Fibroblast of mammary gland (primary cell): ENCODE data around the gene MFSD6.

Source experiments
- DNase-seq: peaks from one replicate; pipeline ENCODE4 v3.0.0-alpha.2; 2010; ENCODE audit warnings: low read depth
- H3K4me3 ChIP-seq: 2 replicates; pipeline ENCODE4 v1.5.1; 2011; ENCODE audit warnings: low read depth, mild to moderate bottlenecking, low read length, moderate library complexity; ENCODE audit not compliant: control insufficient read depth
- CTCF ChIP-seq: conservative IDR thresholded peaks from 2 replicates; pipeline ENCODE4 v1.5.1; 2011; ENCODE audit warnings: low read depth, low read length, inconsistent platforms; ENCODE audit not compliant: control insufficient read depth, insufficient read depth

The MFSD6 gene

GRCh38 chr2:190449925-190450324, 41.8 kb downstream of the MFSD6 start:
- no peak for TF ChIP-seq CTCF
- DNase-seq: no peak
- no peak overlapping the region for H3K4me3 ChIP-seq

DNA sequence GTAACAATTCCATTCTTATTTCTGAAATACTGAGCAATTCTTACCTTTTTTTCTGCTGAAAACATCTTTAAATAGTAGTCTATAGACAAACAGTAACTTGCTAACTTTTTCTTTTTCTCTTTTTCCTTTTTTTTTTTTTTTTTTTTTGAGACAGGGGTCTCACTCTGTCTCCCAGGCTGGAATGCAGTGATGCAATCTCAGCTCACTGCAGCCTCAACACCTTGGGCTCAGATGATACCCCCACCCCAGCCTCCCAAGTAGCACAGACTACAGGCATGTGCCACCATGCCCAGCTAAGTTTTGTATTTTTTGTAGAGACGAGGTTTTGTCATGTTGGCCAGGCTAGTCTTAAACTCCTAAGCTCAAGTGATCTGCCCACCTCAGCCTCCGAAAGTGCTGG, 42.2 kb downstream of the MFSD6 start:
- no peak overlapping the region for H3K4me3 ChIP-seq
- no peak for DNase-seq
- TF ChIP-seq CTCF: no peak

- no peak for TF ChIP-seq CTCF
- peak; percentile 67 for DNase-seq
- no peak overlapping the region for H3K4me3 ChIP-seq
Observed at GRCh38 chr2:190451561-190452176, 43.5 kb downstream of the MFSD6 start.

DNA sequence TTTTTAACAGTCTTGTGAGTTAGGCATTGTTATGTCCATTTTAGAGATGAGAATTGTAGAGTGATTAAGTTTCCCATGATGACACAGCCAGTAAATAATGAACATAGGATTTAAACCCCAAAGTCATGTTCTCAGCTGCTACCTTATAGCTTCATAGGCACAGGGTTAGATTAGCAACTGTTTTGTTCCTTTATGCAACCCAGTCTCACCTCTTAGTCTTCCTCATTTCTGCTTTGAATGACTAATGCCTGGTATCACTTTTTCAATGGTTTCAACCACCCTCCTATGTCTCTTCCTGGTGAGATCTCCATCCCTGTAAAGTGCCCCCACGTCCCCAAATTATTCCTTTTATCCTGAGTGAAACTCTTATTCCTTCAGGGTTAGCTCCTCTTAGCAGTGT, 44.3 kb downstream of the MFSD6 start:
- no peak for DNase-seq
- TF ChIP-seq CTCF: no peak
- H3K4me3 ChIP-seq: no peak overlapping the region

DNA sequence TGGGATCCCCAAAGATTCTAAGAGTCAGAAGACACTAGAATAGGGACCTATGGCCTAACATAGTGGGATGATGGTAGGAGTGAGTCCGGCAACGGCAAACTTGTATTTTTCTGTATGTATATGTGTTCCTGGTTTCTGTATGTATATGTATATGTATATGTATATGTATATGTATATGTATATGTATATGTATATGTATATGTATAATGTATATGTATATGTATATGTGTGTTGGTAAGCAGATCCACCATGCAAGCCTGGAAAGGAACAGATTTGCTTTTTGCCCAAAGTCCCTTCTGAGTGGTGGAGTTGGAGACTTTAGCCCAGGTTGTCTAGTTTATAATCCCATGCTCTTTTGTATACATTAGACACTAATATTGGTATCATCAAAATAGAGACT, 46.6 kb downstream of the MFSD6 start:
- no peak for TF ChIP-seq CTCF
- H3K4me3 ChIP-seq: no peak overlapping the region
- no peak for DNase-seq

GRCh38 chr2:190455358-190456095, 47.4 kb downstream of the MFSD6 start:
- TF ChIP-seq CTCF: no peak
- no peak overlapping the region for H3K4me3 ChIP-seq
- DNase-seq: no peak
